Ectodermal cell (in vitro differentiated cells): ENCODE results near the gene TMEM185A.
"Not testable (repeated sequence)": the region's sequence is repeated elsewhere in the genome, so short reads cannot be mapped to it uniquely, and the experiment has no call there.

ENCODE experiments used
- H3K27ac ChIP-seq: 2 replicates; pipeline ENCODE4 v1.7.0; 2013; ENCODE audit warnings: mild to moderate bottlenecking, low read depth, low read length; ENCODE audit not compliant: insufficient read depth, poor library complexity, severe bottlenecking
- H3K27me3 ChIP-seq: 2 replicates; pipeline ENCODE4 v1.7.0; 2013; ENCODE audit warnings: mild to moderate bottlenecking, low read length; ENCODE audit not compliant: insufficient read depth, control insufficient read depth, poor library complexity, severe bottlenecking
- H3K36me3 ChIP-seq: one replicate; pipeline ENCODE4 v1.7.0; 2013; ENCODE audit warnings: low read length; ENCODE audit not compliant: control insufficient read depth, insufficient read depth
- H3K4me1 ChIP-seq: one replicate; pipeline ENCODE4 v1.7.0; 2013; ENCODE audit warnings: low read length; ENCODE audit not compliant: control insufficient read depth, insufficient read depth
- H3K4me3 ChIP-seq: 2 replicates; pipeline ENCODE4 v1.7.0; 2013; ENCODE audit warnings: low read depth, low read length, control low read depth; ENCODE audit not compliant: insufficient read depth
- H3K9me3 ChIP-seq: 2 replicates; pipeline ENCODE4 v1.7.0; 2013; ENCODE audit warnings: mild to moderate bottlenecking, low read length, moderate library complexity; ENCODE audit not compliant: control insufficient read depth
- WGBS, 2 experiments: methylation state at CpG; one replicate each; pipeline ENCODE4 v1.1.7; 2013; ENCODE audit warnings: missing lambda C conversion rate in 2 of 2; 5-methylcytosine and 5-hydroxymethylcytosine counted together

The TMEM185A gene

DNA sequence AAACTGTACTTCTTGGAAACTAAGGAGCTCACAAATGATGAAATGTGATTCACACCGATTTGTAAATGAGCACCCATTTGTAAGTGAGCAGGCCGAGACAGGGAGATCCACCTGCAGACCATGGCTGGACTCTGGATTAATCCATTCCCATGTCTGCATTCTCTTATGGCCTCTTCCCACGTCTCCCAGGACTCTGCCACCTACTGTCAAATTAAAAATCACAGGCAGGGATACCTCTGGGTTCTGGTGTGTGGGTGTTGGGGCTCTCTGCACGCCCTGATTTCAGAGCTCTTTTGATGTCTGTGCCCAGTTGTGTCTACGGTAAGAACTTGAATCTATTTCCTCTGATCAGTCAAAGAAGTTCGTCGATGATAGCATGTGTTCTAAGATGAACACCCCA lies 40.6 kb downstream of the TMEM185A start:
- H3K27ac ChIP-seq, H3K4me1 ChIP-seq, H3K4me3 ChIP-seq, H3K27me3 ChIP-seq, H3K36me3 ChIP-seq, H3K9me3 ChIP-seq: not testable (repeated sequence)
- no CpG with 5 or more reads among the region's 7 CpGs for WGBS, 2 experiments

GRCh38 chrX:149587359-149587758 lies 44.2 kb downstream of the TMEM185A start, which contains the start of gene MAGEA9B:
Gene MAGEA9B, minus strand, starts transcription at chrX:149587459. Its CDS starts 4,280 bp downstream, at chrX:149583179.
- WGBS, 2 experiments = no CpG with 5 or more reads among the region's 12 CpGs
- H3K4me1 ChIP-seq, H3K9me3 ChIP-seq, H3K36me3 ChIP-seq, H3K27ac ChIP-seq, H3K4me3 ChIP-seq, H3K27me3 ChIP-seq: not testable (repeated sequence)

- not testable (repeated sequence) for H3K27ac ChIP-seq, H3K9me3 ChIP-seq, H3K36me3 ChIP-seq, H3K27me3 ChIP-seq, H3K4me3 ChIP-seq, H3K4me1 ChIP-seq
- WGBS, 2 experiments = 93% methylated on average over 3 of the region's 17 CpGs; no CpG with 5 or more reads in 1 of the 2 experiments
These were observed 46.0 kb downstream of the TMEM185A start for GRCh38 chrX:149585631-149586030.

GRCh38 chrX:149573456-149573855 lies 58.1 kb downstream of the TMEM185A start:
- not testable (repeated sequence) for H3K27ac ChIP-seq, H3K27me3 ChIP-seq, H3K36me3 ChIP-seq, H3K4me3 ChIP-seq, H3K9me3 ChIP-seq, H3K4me1 ChIP-seq
- no CpG with 5 or more reads among the region's 1 CpG for WGBS, 2 experiments

- no peaks in the 10 kb centered on the region for H3K36me3 ChIP-seq
- H3K4me3 ChIP-seq = no peak overlapping the region
- no peak overlapping the region for H3K27ac ChIP-seq
- H3K27me3 ChIP-seq = no peaks in the 10 kb centered on the region
- peaks cover 4% of the 10 kb centered on the region for H3K4me1 ChIP-seq
- H3K9me3 ChIP-seq = no peaks in the 10 kb centered on the region
- 71 to 88% methylated on average over 1 of the region's 1 CpG for WGBS, 2 experiments
These were observed 58.8 kb downstream of the TMEM185A start for GRCh38 chrX:149572743-149573142.

GRCh38 chrX:149571770-149572169 lies 59.8 kb downstream of the TMEM185A start:
- no peaks in the 10 kb centered on the region for H3K27me3 ChIP-seq
- 92% methylated on average over 7 of the region's 7 CpGs for WGBS, 2 experiments
- no peak overlapping the region for H3K4me3 ChIP-seq
- no peaks in the 10 kb centered on the region for H3K36me3 ChIP-seq
- H3K27ac ChIP-seq = no peak overlapping the region
- H3K9me3 ChIP-seq = no peaks in the 10 kb centered on the region
- H3K4me1 ChIP-seq = peaks cover 4% of the 10 kb centered on the region

DNA sequence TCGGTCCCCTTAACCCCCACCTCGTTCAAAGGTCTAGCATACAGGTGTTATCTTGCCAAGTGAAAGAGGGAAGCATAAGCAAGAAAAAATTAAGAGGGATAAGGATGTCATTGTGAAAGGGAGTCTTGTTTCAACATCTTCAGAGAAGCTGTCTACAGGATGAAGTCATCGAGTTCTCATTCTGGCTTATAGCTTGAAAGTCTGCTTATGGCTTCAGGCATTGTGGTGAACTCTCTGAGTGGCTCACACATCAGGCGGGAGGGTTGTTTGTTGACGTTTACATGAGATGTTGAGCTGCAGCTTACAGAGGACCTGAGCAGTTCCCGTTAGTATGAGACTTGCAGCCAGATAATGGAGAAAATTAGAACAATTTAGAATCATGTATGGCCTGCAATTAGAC lies 60.9 kb downstream of the TMEM185A start:
- Histone ChIP-seq H3K36me3 (no peaks in the 10 kb centered on the region), H3K4me3 (no peak overlapping the region), H3K4me1 (peaks cover 4% of the 10 kb centered on the region), H3K9me3 (no peaks in the 10 kb centered on the region), H3K27me3 (no peaks in the 10 kb centered on the region), H3K27ac (no peak overlapping the region)
- 85% methylated on average over 6 of the region's 6 CpGs for WGBS, 2 experiments

GRCh38 chrX:149569770-149570169 lies 61.8 kb downstream of the TMEM185A start:
- H3K27ac ChIP-seq = no peak overlapping the region
- H3K4me1 ChIP-seq = peaks cover 4% of the 10 kb centered on the region
- no peaks in the 10 kb centered on the region for H3K27me3 ChIP-seq
- 88 to 92% methylated on average over 2 of the region's 2 CpGs for WGBS, 2 experiments
- H3K4me3 ChIP-seq = no peak overlapping the region
- no peaks in the 10 kb centered on the region for H3K9me3 ChIP-seq
- no peaks in the 10 kb centered on the region for H3K36me3 ChIP-seq

- Histone ChIP-seq H3K27ac (no peak overlapping the region), H3K27me3 (no peaks in the 10 kb centered on the region), H3K9me3 (no peaks in the 10 kb centered on the region), H3K4me3 (no peak overlapping the region), H3K36me3 (no peaks in the 10 kb centered on the region), H3K4me1 (peaks cover 4% of the 10 kb centered on the region)
- 86 to 89% methylated on average over 4 to 5 of the region's 5 CpGs for WGBS, 2 experiments
These were observed 62.8 kb downstream of the TMEM185A start for GRCh38 chrX:149568701-149569296.

DNA sequence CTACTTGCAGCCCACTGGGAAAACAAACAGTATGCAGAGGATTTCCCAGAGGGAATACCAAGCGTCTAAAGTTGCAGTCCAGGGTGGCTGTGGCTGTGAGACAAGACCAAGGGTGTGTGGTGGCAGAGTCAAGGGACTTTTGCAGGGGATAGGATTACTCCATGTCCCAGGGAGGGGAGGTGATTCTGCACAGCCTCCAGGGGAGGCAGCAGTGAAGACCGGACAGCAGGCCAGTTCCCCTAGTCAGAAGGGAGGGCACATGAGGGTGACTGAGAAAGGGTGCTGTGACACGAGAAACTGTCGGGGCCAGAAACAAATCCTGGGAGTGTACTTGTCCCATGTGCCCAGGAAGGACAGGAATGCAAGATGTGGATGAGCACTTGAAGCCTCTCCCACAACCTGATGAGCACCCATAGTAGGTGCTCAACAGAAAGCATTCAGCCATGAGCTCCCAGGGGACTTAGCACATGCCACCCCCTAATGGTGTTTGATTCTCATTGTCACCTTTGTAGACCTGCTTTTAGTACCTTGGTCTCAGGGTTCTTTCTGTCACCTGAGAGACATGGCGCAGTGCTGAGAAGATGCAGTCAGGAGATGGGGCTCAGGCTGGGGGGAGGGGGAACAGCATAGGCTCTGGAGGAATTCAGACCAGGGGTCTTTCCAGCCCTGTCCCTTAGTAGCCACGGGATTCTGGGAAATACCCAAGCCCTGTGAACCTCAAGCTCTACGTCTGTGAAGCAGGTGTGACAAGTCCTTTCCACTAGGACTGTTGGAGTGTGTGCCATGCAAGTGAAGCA lies 63.8 kb downstream of the TMEM185A start:
- Histone ChIP-seq H3K9me3 (no peaks in the 10 kb centered on the region), H3K36me3 (no peaks in the 10 kb centered on the region), H3K4me3 (no peak overlapping the region), H3K27ac (no peak overlapping the region), H3K4me1 (peaks cover 4% of the 10 kb centered on the region), H3K27me3 (no peaks in the 10 kb centered on the region)
- WGBS, 2 experiments = 82 to 85% methylated on average over 7 of the region's 7 CpGs
